GM18867 (cell line): ENCODE measurements around the gene CWF19L1.

Experiments used
- ATAC-seq: cut with Tn5 transposase; IDR thresholded peaks from one replicate; pipeline ENCODE4 v1.9.1; 2021; ENCODE audit warnings: mild to moderate bottlenecking, moderate library complexity; ENCODE audit not compliant: unreplicated experiment

The CWF19L1 gene

GRCh38 chr10:100254191-100254590 is 13.2 kb downstream of the CWF19L1 start:
- ATAC-seq: no peak

- no peak for ATAC-seq
Measured at GRCh38 chr10:100253041-100253440, 14.4 kb downstream of the CWF19L1 start.

DNA sequence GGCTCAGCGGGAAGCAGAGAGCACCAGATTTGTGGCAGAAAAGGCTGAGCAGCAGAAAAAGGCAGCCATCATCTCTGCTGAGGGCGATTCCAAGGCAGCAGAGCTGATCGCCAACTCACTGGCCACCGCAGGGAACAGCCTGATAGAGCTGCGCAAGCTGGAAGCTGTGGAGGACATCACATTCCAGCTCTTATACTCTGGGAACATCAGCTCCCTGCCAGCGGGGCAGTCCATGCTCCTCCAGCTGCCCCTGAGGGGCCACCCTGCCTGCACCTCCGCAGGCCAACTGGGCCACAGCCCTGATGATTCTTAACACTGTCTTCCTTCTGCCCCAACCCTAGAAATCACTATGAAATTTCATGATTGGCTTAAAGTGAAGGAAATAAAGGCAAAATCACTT is 18.6 kb downstream of the CWF19L1 start:
- ATAC-seq: no peak

- ATAC-seq: no peak
Measured at GRCh38 chr10:100245484-100246220, 21.8 kb downstream of the CWF19L1 start.

DNA sequence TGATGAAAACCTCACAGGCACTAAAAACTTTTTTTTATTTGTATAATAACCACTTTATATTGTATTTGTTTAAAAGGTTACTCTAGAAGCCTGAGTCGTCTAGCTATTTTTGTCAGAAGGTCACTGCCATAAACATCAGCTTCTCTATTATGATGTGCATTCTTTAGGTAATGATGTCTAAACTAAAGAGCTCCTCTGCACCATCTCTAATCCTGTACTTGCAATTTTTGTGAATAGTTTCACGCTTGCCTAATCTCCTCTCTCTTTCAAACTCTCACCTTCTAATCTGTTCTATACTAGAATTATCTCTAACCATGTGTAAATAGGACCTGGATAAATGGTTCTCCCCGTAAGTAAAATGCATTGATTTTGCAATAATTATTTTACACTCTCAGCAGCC is 27.6 kb downstream of the CWF19L1 start:
- ATAC-seq: no peak

- no peak for ATAC-seq
Measured at GRCh38 chr10:100238429-100238828, 29.0 kb downstream of the CWF19L1 start.

DNA sequence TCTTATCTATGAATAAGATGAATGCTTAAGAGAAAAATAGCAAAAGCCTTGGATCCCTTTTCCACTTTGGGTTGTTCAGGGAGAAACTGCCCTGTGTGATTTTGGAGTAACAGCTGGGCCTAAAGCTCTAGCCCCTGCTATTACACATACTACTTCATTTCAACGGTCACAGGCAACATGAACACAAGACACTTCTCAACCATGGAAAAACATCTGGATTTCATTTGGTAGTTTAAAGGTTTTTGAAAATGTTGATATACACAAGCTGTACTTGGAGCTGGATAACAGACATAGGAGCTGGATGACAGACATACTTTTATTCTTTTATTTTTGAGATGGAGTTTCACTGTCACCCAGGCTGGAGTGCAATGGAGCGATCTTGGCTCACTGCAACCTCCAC is 35.3 kb downstream of the CWF19L1 start:
- ATAC-seq: no peak

DNA sequence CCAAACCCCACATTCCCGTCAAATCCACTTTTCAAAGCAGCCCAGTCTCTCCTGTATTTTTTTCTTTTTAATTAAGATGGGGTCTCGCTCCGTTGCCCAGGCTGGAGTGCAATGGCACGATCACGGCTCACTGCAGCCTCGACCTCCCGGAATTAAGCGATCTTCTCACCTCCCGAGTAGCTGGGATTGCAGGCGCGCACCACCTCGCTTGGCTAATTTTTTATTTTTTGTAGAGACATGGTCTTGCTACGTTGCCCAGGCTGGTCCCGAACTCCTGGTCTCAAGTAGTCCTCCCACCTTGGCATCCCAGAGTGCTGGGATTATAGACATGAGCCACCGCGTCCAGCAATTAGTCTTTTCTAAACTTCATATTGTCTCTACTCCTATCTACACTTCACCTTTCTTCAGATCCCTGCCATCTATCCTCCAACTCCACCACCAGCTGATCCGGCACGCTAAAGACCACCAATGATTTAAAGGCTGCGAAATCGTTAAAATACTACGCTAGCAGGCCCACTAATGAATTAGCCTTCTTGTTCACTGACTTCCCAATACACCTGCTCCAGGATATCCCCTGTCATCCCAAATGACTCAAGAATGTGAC is 37.5 kb downstream of the CWF19L1 start:
- no peak for ATAC-seq

DNA sequence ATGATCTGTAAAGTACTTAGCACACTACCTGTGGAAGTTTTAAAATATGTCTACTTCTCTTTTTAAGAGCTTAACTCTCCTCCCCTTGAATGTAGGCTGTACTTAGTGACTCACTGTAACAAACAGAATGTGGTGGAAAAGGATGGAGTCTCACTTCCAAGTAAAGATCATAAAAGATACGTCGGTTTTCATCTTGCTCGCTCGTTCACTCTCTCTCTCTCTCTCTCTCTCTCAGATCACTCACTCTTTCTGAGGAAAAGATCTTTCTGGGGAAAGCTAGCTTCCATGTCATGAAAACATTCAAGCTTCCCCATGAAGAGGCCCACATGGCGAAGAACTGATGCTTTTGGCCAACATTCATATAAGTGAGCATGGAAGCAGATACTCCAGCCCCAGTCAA is 43.6 kb downstream of the CWF19L1 start:
- no peak for ATAC-seq

DNA sequence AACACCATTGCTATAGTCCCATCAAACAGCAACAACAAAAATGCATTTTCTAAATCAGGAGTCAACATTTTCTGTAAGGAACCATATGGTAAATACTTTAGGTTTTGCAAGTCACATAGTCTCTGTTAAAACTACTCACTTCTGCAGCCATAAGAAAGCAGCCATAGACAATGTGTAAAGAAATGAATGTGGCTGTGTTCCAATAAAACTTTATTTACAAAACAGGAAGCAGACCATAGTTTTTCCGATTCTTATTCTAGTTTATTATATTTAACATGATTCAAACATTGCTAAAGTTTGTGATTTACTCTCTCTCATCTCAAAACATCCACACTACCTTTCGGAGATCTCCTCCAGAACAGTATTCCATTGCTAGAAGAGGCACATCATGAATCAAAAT is 44.9 kb downstream of the CWF19L1 start:
- ATAC-seq: no peak

DNA sequence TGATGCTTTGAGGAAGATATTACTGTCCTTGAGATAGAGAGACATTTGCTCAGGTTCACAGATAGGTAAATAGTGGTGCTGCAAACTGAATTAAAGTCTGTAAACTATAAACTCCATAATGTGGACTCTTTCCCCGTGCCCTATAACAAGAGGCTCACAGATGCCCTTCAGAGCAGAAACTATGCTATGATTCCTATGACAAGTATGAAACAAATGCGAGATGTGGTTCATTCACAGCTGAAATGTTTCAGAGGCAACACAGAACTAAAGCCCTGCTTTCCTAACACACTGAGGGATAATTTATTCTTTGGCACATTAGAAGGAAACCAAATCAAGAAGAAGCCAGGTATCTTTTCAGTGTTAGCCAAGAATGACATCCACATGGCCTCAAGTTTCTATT is 51.4 kb downstream of the CWF19L1 start:
- ATAC-seq: no peak

DNA sequence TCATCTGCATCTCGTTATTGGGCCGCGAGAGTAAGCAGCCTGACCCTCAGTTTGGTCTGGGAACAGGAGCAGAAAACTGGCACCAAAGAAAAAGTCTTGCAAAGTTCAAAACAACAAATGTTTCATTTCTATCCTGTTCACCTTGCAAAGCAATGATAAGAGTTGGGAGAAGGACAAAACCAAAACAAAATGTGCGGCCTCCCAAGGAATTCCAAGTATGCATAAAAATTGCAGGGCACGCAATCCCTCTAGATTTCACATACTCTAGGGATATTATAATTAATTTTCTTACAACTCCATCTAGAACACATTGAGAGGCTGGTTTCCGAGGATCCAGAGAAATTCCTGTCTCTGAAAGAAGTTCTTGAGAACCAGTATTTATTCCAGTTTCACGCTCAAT is 58.1 kb downstream of the CWF19L1 start:
- ATAC-seq: no peak

GRCh38 chr10:100208276-100208675 is 59.2 kb downstream of the CWF19L1 start:
- no peak for ATAC-seq

DNA sequence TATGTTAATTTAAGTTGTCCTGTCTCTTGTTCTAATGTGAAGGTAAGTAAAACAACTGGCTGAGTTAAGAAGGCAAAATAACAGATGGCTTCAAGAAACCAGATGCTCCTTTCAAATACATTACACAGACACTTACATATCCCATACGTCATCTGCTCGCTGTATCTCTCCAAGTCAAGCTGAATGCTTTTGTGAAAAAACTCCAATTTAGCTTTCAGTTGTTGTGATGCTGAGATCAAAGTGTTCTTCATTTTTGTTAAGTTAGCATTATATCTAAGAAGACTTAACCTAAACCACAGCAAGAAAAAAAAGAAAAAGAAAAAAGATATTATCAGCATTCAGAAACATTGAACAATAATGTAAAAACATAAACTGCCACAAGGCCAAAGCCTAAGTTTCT is 63.1 kb downstream of the CWF19L1 start:
- ATAC-seq: no peak

GRCh38 chr10:100201549-100201948 is 65.9 kb downstream of the CWF19L1 start:
- ATAC-seq: no peak

- ATAC-seq: no peak
Measured at GRCh38 chr10:100194711-100195110, 72.7 kb downstream of the CWF19L1 start.

DNA sequence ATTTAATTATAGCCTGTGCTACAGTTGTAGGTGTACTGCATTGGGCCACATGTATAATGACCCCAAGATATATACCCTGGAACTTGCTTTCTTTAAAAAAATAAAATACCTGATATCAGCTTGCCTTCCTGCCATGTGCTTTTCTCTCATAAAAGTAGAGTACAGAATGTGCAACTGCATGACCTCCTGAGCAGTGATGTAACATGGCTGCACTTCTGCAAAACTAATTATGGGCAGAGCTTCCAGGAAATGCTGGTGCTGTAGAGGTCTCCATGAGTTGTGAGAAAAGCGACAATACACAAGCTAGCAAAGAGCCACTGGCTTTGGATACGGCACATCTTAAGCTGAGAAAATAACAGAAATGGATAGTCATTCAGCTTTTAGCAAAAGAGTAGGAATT is 75.1 kb downstream of the CWF19L1 start:
- ATAC-seq: no peak

DNA sequence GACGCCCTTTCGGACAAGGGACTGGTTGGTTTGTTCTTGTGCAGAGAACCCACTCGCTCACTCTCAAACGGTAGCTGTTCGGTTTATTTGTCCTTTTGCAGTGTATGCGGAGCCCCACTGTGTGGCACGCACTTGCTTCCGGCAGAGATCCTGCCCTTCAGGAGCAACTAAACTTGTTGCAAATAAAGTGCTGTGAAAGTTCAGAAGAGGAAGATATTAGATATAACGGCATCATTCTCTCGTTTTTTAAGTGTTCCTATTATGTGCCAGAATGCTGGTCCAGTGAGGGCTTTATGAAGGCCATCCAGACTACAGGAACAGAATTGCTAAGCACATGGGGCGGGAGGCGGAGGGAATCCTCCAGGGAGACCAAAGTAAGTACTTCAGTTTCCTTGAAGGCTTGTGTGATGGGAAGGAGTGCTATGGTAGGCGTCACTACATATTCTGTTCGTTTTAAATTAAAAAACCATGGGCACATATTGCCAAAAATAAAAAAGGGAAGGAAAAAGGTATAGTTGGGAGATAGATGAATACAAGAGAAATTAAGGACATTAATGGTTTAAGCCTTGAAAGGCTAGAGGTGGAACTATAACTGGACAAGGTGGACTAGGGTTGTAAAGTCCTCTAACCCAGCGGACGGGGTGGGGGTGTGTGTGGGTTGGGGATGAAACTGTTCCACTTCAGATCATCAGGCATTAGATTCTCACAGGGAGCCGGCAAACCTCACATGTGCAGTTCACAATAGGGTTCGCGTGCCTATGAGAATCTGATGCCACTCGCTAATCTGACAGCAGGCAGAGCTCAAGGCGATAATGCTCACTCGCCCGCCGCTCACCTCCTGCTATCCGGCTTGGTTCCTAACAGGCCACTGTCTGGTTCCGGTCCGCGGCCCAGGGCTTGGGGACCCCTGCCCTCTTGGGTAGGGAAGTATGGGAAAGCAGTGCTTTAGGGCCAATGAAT is 80.9 kb downstream of the CWF19L1 start:
- peak; percentile 51 for ATAC-seq

- peak; percentile 90 for ATAC-seq
Measured at GRCh38 chr10:100185364-100186252, 81.8 kb downstream of the CWF19L1 start, which contains the start of gene ERLIN1. TSS of gene ERLIN1 (minus strand) at chr10:100186029. CDS start at chr10:100185626, 403 bp downstream.

DNA sequence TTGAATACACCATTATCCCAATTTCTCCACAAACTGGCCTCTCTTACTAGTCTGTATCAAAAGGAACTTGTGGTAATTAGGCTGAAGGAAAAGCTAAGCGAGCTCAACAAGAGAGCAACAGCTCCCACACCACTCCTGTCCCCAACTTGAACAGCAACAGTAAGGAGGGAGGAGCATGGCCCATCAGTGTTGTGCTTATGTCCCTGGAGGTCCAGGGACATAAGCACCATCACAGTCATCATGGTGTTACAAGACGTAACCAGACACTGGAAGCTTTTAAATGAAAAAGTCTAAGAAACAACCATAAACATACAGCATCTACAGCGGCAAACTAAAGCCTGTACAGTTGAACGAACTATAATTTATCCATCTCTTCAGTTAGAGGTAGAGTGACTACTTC is 82.6 kb downstream of the CWF19L1 start:
- ATAC-seq: no peak

- no peak for ATAC-seq
Measured at GRCh38 chr10:100184426-100184825, 83.0 kb downstream of the CWF19L1 start.
